Measurements from ENCODE around the gene MFAP2.

DNA sequence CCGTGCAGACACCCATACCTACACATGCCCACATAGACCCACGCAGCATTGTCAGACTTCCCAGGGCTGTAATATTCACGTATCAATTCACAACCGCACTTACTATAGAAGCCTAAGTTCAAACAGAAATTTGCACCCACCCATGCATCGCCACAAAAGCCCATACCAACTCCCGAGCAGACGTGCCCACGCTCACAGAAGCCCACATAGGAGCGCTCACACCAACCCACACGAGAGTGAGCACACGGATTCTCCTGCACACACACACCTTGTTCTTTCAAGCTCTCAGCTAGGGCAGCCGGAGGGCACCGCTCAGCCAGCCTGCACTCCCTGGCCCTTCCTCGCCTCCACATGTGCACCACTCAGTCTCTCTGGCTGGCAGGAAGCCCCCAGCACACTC, 4.6 kb downstream of the MFAP2 start:
- TF ChIP-seq, protein P1, sequence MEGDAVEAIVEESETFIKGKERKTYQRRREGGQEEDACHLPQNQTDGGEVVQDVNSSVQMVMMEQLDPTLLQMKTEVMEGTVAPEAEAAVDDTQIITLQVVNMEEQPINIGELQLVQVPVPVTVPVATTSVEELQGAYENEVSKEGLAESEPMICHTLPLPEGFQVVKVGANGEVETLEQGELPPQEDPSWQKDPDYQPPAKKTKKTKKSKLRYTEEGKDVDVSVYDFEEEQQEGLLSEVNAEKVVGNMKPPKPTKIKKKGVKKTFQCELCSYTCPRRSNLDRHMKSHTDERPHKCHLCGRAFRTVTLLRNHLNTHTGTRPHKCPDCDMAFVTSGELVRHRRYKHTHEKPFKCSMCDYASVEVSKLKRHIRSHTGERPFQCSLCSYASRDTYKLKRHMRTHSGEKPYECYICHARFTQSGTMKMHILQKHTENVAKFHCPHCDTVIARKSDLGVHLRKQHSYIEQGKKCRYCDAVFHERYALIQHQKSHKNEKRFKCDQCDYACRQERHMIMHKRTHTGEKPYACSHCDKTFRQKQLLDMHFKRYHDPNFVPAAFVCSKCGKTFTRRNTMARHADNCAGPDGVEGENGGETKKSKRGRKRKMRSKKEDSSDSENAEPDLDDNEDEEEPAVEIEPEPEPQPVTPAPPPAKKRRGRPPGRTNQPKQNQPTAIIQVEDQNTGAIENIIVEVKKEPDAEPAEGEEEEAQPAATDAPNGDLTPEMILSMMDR (IDR thresholded peaks at IDR 0.05) = no peak
- TF ChIP-seq POLR2AphosphoS5 (IDR thresholded peaks at IDR 0.05) = no peak
